ENCODE measurements around the gene ETFA. TPM values are rescaled to one million over a fixed set of nuclear protein-coding genes. Genes with fewer than 3 reads are reported as not detected.

Gene ETFA
- polyA plus RNA-seq, 2 of the 4 experiments (the other 2 are of a cell fraction): 243 to 412 TPM

- no peak for TF ChIP-seq HES2 (IDR thresholded peaks at IDR 0.05)
- no peak for TF ChIP-seq TP53 (CRISPR knock-in tag; IDR thresholded peaks at IDR 0.05)
Observed at GRCh38 chr15:76199106-76200082, 111.9 kb downstream of the ETFA start (continued).

GRCh38 chr15:76198456-76199105 is 112.7 kb downstream of the ETFA start:
- CTCF ChIA-PET: interaction anchor here (0.8 to 2.6 kb wide), 4 partner anchors 8 to 130 kb away, joined by 3 to 36 read pairs (median 4); no protein-coding TSS in a partner anchor
- Histone ChIP-seq H3K4me3 (no peak overlapping the region), H3K4me1 (peaks cover 44% of the 10 kb centered on the region), H3K4me2 (peak overlapping the region; percentile 29), H3K27ac (peak overlapping the region; percentile 71 to 87; a peak in 5 of 6 replicates), H3K9me3 (no peaks in the 10 kb centered on the region)
- WGBS (ENCODE audit: missing lambda C conversion rate): 90% methylated on average over 6 of the region's 6 CpGs
- FAIRE-seq (no peak), DNase-seq (ENCODE audit: low read depth in 1 of 2, low spot score in 1 of 2) (no peak), ATAC-seq (no peak)
- TF ChIP-seq POLR2A (IDR thresholded peaks at IDR 0.05; ENCODE audit: low read length) (no peak), HMGXB4 (CRISPR knock-in tag; IDR thresholded peaks at IDR 0.05; ENCODE audit: borderline replicate concordance) (no peak), E2F6 (IDR thresholded peaks at IDR 0.05; ENCODE audit: borderline replicate concordance, low read depth) (no peak)
- POLR2A ChIA-PET: no interaction called here

- WGBS (ENCODE audit: missing lambda C conversion rate): 73% methylated on average over 8 of the region's 8 CpGs
- DNase-seq (ENCODE audit: low read depth in 1 of 2, low spot score in 1 of 2) (no peak), FAIRE-seq (no peak), ATAC-seq (peak in 1 of 2 experiments; percentile 2; a peak in 1 of 6 replicates)
- peaks cover 44% of the 10 kb centered on the region for H3K4me1 ChIP-seq
- H3K9me3 ChIP-seq: no peaks in the 10 kb centered on the region
- POLR2A ChIA-PET: no interaction called here
- peak overlapping the region; percentile 68 for H3K4me2 ChIP-seq
- CTCF ChIA-PET: interaction anchor here (0.8 to 4.6 kb wide), 5 partner anchors 12 to 130 kb away, joined by 3 to 26 read pairs (median 4); no protein-coding TSS in a partner anchor
- H3K4me3 ChIP-seq: no peak overlapping the region
- H3K27ac ChIP-seq: peak overlapping the region; percentile 71 to 87
- 0 out of 2 replicates have a peak, but pooled peaks have one; percentile 16 for TF ChIP-seq KDM1A (IDR thresholded peaks at IDR 0.05; ENCODE audit: low read depth)
- peak; percentile 64 for TF ChIP-seq ZFP36 (IDR thresholded peaks at IDR 0.05; ENCODE audit: borderline replicate concordance, partially characterized antibody)
- TF ChIP-seq GATA3 (IDR thresholded peaks at IDR 0.05; ENCODE audit: borderline replicate concordance): no peak
Observed at GRCh38 chr15:76197703-76198455, 113.4 kb downstream of the ETFA start.

GRCh38 chr15:76196269-76197231 is 114.7 kb downstream of the ETFA start:
- H3K4me2 ChIP-seq: peak overlapping the region; percentile 68
- ATAC-seq (peak; percentile 65 to 82), DNase-seq (ENCODE audit: low read depth in 1 of 2, low spot score in 1 of 2) (peak; percentile 85 to 91), FAIRE-seq (peak; percentile 77)
- no peaks in the 10 kb centered on the region for H3K9me3 ChIP-seq
- H3K4me3 ChIP-seq: no peak overlapping the region
- CTCF ChIA-PET: interaction anchor here (0.7 to 4.6 kb wide), 11 partner anchors 10 to 139 kb away, joined by 3 to 26 read pairs (median 4); no protein-coding TSS in a partner anchor
- peak overlapping the region; percentile 71 to 87 for H3K27ac ChIP-seq
- peaks cover 44% of the 10 kb centered on the region for H3K4me1 ChIP-seq
- WGBS (ENCODE audit: missing lambda C conversion rate): 39% methylated on average over 17 of the region's 18 CpGs
- POLR2A ChIA-PET: interaction anchor here (0.9 to 1.5 kb wide), 4 partner anchors 11 to 140 kb away, joined by 3 to 10 read pairs (median 4); partner anchors contain the start of gene ISL2
- TF ChIP-seq CHD2 (IDR thresholded peaks at IDR 0.05; ENCODE audit: low read length, partially characterized antibody) (peak; percentile 18), SMC3 (IDR thresholded peaks at IDR 0.05) (0 out of 3 replicates have a peak, but pooled peaks have one; percentile 18), CEBPB (IDR thresholded peaks at IDR 0.05) (no peak), JUNB (IDR thresholded peaks at IDR 0.05) (0 out of 2 replicates have a peak, but pooled peaks have one; percentile 20), NR3C1 (IDR thresholded peaks at IDR 0.05) (no peak), E2F6 (IDR thresholded peaks at IDR 0.05; ENCODE audit: borderline replicate concordance, low read depth) (peak; percentile 89), GATA3 (IDR thresholded peaks at IDR 0.05; ENCODE audit: borderline replicate concordance) (peak; percentile 40; the same call in 1 of the 2 replicates), KDM1A (IDR thresholded peaks at IDR 0.05; ENCODE audit: low read depth) (no peak), USF2 (IDR thresholded peaks at IDR 0.05) (0 out of 2 replicates have a peak, but pooled peaks have one; percentile 1), ATOH8 (CRISPR knock-in tag; IDR thresholded peaks at IDR 0.05; ENCODE audit: low read depth) (no peak; the same call in 1 of the 2 replicates), MAX (IDR thresholded peaks at IDR 0.05) (peak; percentile 96), FOSL2 (IDR thresholded peaks at IDR 0.05) (peak; percentile 51; the same call in 1 of the 2 replicates), FOSL2 (CRISPR knock-in tag; IDR thresholded peaks at IDR 0.05) (peak; percentile 76)

Data from A549 (cell line).